Ishikawa (cell line): ENCODE results near the gene RGS7.

Experiments used
- EP300 ChIP-seq: IDR thresholded peaks from 2 replicates; pipeline ENCODE4 v1.6.1; 2012; ENCODE audit warnings: borderline replicate concordance
- RAD21 ChIP-seq: IDR thresholded peaks from 2 replicates; pipeline ENCODE4 v1.6.1; 2012; ENCODE audit warnings: low read depth
- TAF1 ChIP-seq: IDR thresholded peaks from 2 replicates; pipeline ENCODE4 v1.6.1; 2012; ENCODE audit warnings: low read depth, mild to moderate bottlenecking

DNA sequence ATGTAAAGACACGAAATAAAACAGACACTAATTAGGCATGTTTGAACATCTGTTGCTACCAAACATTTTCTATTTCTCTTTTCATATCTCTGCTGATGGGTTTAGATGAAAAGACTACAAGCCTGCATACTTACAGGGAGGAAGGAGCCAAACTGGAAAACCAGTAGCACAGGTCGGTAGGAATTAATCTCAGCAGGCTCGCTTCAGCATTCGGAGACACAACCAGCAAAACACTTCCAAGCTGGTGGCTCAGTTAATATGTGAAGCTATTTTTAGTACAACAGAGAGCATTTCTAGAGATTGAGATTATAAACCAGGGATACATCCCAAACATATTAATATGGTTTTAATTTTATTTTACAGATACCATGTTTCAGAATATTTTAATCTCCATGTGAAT, 444.2 kb downstream of the RGS7 start:
- TF ChIP-seq RAD21 = no peak
- TF ChIP-seq EP300 = no peak
- TF ChIP-seq TAF1 = no peak
